Right lobe of liver (tissue), 6 donors: ENCODE data around the gene TAB3. TPM values are rescaled to one million over a fixed set of nuclear protein-coding genes. Genes with fewer than 3 reads are reported as not detected.
"Not testable (repeated sequence)": the region's sequence is repeated elsewhere in the genome, so short reads cannot be mapped to it uniquely, and the experiment has no call there.

Source experiments
- ATAC-seq, 4 donors: fragments of 200-7000 bp; cut with Tn5 transposase; one replicate each; pipeline ENCODE4 v1.9.1; 2020; ENCODE audit warnings: mild to moderate bottlenecking in 4 of 4, moderate library complexity in 4 of 4
- DNase-seq, 3 donors: peaks; one replicate each; pipeline ENCODE4 v3.0.0-alpha.2; 2020
- H3K27ac ChIP-seq, 3 donors: fragments of 200-600 bp; one replicate each; pipeline ENCODE4 v1.8.0; 2022
- H3K27me3 ChIP-seq, 2 donors: fragments of 200-600 bp; one replicate each; pipeline ENCODE4 v1.8.0; 2022
- H3K36me3 ChIP-seq, 4 donors: fragments of 200-600 bp; sonication (generic) in 1 of 4; one replicate each; pipeline versions ENCODE4 v1.5.1 to v1.8.0; 2017 to 2022; ENCODE audit warnings: control low read depth in 1 of 4
- H3K4me1 ChIP-seq, 4 donors: fragments of 200-600 bp; sonication (generic) in 1 of 4; one replicate each; pipeline versions ENCODE4 v1.5.1 to v1.8.0; 2017 to 2022; ENCODE audit warnings: control low read depth in 1 of 4
- H3K4me3 ChIP-seq, 3 donors: fragments of 200-600 bp; one replicate each; pipeline ENCODE4 v1.8.0; 2022
- H3K9me3 ChIP-seq, 4 donors: fragments of 200-600 bp; sonication (generic) in 1 of 4; one replicate each; pipeline versions ENCODE4 v1.5.1 to v1.8.0; 2017 to 2022; ENCODE audit warnings: control low read depth in 1 of 4
- CTCF ChIP-seq, 4 donors: fragments of 200-600 bp in 3 of 4; fragments of 450-650 bp in 1 of 4; IDR thresholded peaks; one replicate each; pipeline versions ENCODE4 v1.5.1 to v1.8.0; 2016 to 2022; ENCODE audit warnings: antibody characterized with exemption in 4 of 4, mild to moderate bottlenecking in 2 of 4
- POLR2A ChIP-seq: fragments of 450-650 bp; IDR thresholded peaks from one replicate; pipeline ENCODE4 v1.6.1; 2017; ENCODE audit warnings: antibody characterized with exemption, mild to moderate bottlenecking
- WGBS: methylation state at CpG from one replicate; pipeline ENCODE4 v1.1.6; 2018; ENCODE audit warnings: low coverage, low lambda C conversion rate; ENCODE audit not compliant: insufficient coverage; ENCODE audit errors: missing lambda C conversion rate; 5-methylcytosine and 5-hydroxymethylcytosine counted together
- intact Hi-C, 2 donors: fragments of 100-400 bp; cut with DNase I; formaldehyde crosslinking; loops; one replicate each; pipeline versions ENCODE4 v1.11.2 to v1.14.1; 2022
- total RNA-seq, 6 experiments: library from RNA; depleted of rRNA in 2 of 6; stranded (reverse); fragments of >200 nt in 2 of 6; fragmentation: NEBNext Ultra II Directional in 3 of 6; extraction: Animal tissue kit (Norgen Biotek cat#: 25700) in 3 of 6; gene quantifications; one replicate each; pipeline versions ENCODE4 v1.1.0 to v1.2.4, GENCODE V29; 2016 to 2023
- donor health status: DM: no; HTN: yes; CAD: no.
- donor health status: DM: no; HTN: no; CAD: no.
- donor health status: DM: no; HTN: no; CAD: no.
- donor health status: DM: no; HTN: yes; CAD: no.
- donor health status: DM: no; HTN: yes; CAD: no.

Gene TAB3
- total RNA-seq, 6 experiments from 2014 or later, result 17.1 to 38.6 (median 23.6) TPM

- intact Hi-C loops, result no loop called here
- ATAC-seq, result no peak
- WGBS, result 40% methylated on average over 1 of the region's 1 CpG
- H3K9me3 ChIP-seq, result no peaks in the 10 kb centered on the region
- no peaks in the 10 kb centered on the region for H3K27me3 ChIP-seq
- no peaks in the 10 kb centered on the region for H3K36me3 ChIP-seq
- no peak overlapping the region for H3K4me3 ChIP-seq
- H3K27ac ChIP-seq, result no peak overlapping the region
- no peak for DNase-seq
- H3K4me1 ChIP-seq, result no peaks in the 10 kb centered on the region
- no peak for TF ChIP-seq POLR2A
Measured at GRCh38 chrX:30800901-30801300, 88.2 kb downstream of the TAB3 start.

GRCh38 chrX:30799327-30799726, 89.7 kb downstream of the TAB3 start:
- WGBS, result 67% methylated on average over 1 of the region's 2 CpGs
- no peak overlapping the region for H3K4me3 ChIP-seq
- H3K27ac ChIP-seq, result no peak overlapping the region
- TF ChIP-seq CTCF (IDR thresholded peaks at IDR 0.05), result no peak
- ATAC-seq (no peak), DNase-seq (no peak)
- H3K36me3 ChIP-seq, result no peaks in the 10 kb centered on the region
- no peaks in the 10 kb centered on the region for H3K9me3 ChIP-seq
- H3K27me3 ChIP-seq, result no peaks in the 10 kb centered on the region
- H3K4me1 ChIP-seq, result no peaks in the 10 kb centered on the region
- intact Hi-C loops, result no loop called here

- no peaks in the 10 kb centered on the region for H3K9me3 ChIP-seq
- ATAC-seq, result no peak
- TF ChIP-seq CTCF (IDR thresholded peaks at IDR 0.05), result no peak
- TF ChIP-seq POLR2A, result no peak
- intact Hi-C loops, result no loop called here
- H3K4me3 ChIP-seq, result no peak overlapping the region
- WGBS, result no CpG with 5 or more reads among the region's 3 CpGs
- H3K27ac ChIP-seq, result no peak overlapping the region
- DNase-seq, result no peak
- H3K27me3 ChIP-seq, result no peaks in the 10 kb centered on the region
- no peaks in the 10 kb centered on the region for H3K36me3 ChIP-seq
- no peaks in the 10 kb centered on the region for H3K4me1 ChIP-seq
Measured at GRCh38 chrX:30798810-30799209, 90.2 kb downstream of the TAB3 start.

GRCh38 chrX:30797301-30797700, 91.8 kb downstream of the TAB3 start:
- DNase-seq, H3K9me3 ChIP-seq, intact Hi-C loops: not testable (repeated sequence)

GRCh38 chrX:30795981-30796958, 92.8 kb downstream of the TAB3 start:
- no peak overlapping the region for H3K27ac ChIP-seq
- 66% methylated on average over 4 of the region's 6 CpGs for WGBS
- H3K4me3 ChIP-seq, result no peak overlapping the region
- no peaks in the 10 kb centered on the region for H3K27me3 ChIP-seq
- DNase-seq, result no peak
- intact Hi-C loops, result no loop called here
- H3K4me1 ChIP-seq, result no peaks in the 10 kb centered on the region
- H3K9me3 ChIP-seq, result no peaks in the 10 kb centered on the region
- no peak for ATAC-seq
- H3K36me3 ChIP-seq, result no peaks in the 10 kb centered on the region
- TF ChIP-seq CTCF (IDR thresholded peaks at IDR 0.05) (no peak), POLR2A (no peak)

More at GRCh38 chrX:30797301-30797700, 91.8 kb downstream of the TAB3 start:
- H3K4me1 ChIP-seq, H3K27ac ChIP-seq, ATAC-seq, H3K27me3 ChIP-seq, H3K36me3 ChIP-seq, H3K4me3 ChIP-seq: not testable (repeated sequence)
- WGBS, result 71% methylated on average over 1 of the region's 1 CpG
